T-helper 1 cell (primary cell): ENCODE data around the gene TEX51.

Experiments
- DNase-seq, 5 donors: peaks; one replicate each; pipeline ENCODE4 v3.0.0-alpha.2; 2012 to 2020

The TEX51 gene

GRCh38 chr2:126915903-126916302 is 17.2 kb downstream of the TEX51 start:
- DNase-seq = no peak

- no peak for DNase-seq
These were observed 18.1 kb downstream of the TEX51 start for GRCh38 chr2:126916744-126917143.

GRCh38 chr2:126921066-126921465 is 22.4 kb downstream of the TEX51 start:
- no peak for DNase-seq

GRCh38 chr2:126930970-126931590 is 32.4 kb downstream of the TEX51 start:
- DNase-seq = no peak

GRCh38 chr2:126932529-126932928 is 33.8 kb downstream of the TEX51 start:
- DNase-seq = no peak

GRCh38 chr2:126932966-126933710 is 34.4 kb downstream of the TEX51 start:
- DNase-seq = no peak

- DNase-seq = no peak
These were observed 35.0 kb downstream of the TEX51 start for GRCh38 chr2:126933711-126934091.

- DNase-seq = no peak
These were observed 36.1 kb downstream of the TEX51 start for GRCh38 chr2:126934809-126935208.

GRCh38 chr2:126935774-126936173 is 37.1 kb downstream of the TEX51 start:
- no peak for DNase-seq

GRCh38 chr2:126936219-126936723 is 37.6 kb downstream of the TEX51 start:
- DNase-seq = no peak

GRCh38 chr2:126940331-126940730 is 41.6 kb downstream of the TEX51 start:
- DNase-seq = no peak

GRCh38 chr2:126942427-126943203 is 43.9 kb downstream of the TEX51 start:
- no peak for DNase-seq

GRCh38 chr2:126943612-126944348 is 45.1 kb downstream of the TEX51 start:
- DNase-seq = no peak

GRCh38 chr2:126945118-126945517 is 46.4 kb downstream of the TEX51 start:
- DNase-seq = no peak

GRCh38 chr2:126946318-126947102 is 47.8 kb downstream of the TEX51 start:
- no peak for DNase-seq

- DNase-seq = no peak
These were observed 48.4 kb downstream of the TEX51 start for GRCh38 chr2:126947103-126947429.

- DNase-seq = no peak
These were observed 51.1 kb downstream of the TEX51 start for GRCh38 chr2:126949775-126950174.

- DNase-seq = no peak
These were observed 51.8 kb downstream of the TEX51 start for GRCh38 chr2:126950504-126950903.
